VCaP (cell line): ENCODE measurements around the gene FAHD2A.

Experiments
- H3K27ac ChIP-seq: fragments of 450-650 bp; 2 replicates; pipeline ENCODE4 v1.5.1; 2017
- TF ChIP-seq, protein P1 (sequence below): fragments of 450-650 bp; conservative IDR thresholded peaks from 2 replicates; pipeline ENCODE4 v1.5.1; 2017; ENCODE audit warnings: mild to moderate bottlenecking, moderate library complexity

FAHD2A gene

DNA sequence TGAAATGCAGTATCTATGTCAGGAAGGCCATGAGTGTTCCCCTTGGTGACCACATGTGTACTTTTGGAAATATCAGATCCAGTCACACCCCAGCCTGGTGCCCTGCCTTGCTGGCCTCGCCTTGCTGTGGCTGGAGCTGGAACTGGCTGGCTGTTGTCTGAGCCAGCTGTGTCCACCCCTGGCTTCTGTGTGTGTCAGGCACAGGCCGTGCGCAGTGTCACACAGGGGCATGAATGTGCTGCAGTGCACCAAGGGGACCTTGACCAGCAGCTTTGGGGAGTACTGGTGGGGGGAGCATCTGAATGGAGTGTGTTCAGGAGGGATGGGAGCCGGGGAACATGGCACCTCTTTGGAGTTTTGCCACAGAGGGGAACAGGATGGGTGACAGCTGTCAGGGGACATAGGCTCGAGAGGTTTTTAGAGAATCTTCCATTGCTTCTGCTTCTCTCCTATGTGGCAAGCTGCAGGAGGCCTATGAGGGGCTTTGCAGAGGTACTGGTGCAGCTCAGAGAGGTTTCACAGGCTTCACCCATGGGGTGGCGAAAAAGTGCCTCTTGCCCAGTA, 44.7 kb upstream of the FAHD2A start:
- TF ChIP-seq, protein P1, sequence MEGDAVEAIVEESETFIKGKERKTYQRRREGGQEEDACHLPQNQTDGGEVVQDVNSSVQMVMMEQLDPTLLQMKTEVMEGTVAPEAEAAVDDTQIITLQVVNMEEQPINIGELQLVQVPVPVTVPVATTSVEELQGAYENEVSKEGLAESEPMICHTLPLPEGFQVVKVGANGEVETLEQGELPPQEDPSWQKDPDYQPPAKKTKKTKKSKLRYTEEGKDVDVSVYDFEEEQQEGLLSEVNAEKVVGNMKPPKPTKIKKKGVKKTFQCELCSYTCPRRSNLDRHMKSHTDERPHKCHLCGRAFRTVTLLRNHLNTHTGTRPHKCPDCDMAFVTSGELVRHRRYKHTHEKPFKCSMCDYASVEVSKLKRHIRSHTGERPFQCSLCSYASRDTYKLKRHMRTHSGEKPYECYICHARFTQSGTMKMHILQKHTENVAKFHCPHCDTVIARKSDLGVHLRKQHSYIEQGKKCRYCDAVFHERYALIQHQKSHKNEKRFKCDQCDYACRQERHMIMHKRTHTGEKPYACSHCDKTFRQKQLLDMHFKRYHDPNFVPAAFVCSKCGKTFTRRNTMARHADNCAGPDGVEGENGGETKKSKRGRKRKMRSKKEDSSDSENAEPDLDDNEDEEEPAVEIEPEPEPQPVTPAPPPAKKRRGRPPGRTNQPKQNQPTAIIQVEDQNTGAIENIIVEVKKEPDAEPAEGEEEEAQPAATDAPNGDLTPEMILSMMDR = no peak

DNA sequence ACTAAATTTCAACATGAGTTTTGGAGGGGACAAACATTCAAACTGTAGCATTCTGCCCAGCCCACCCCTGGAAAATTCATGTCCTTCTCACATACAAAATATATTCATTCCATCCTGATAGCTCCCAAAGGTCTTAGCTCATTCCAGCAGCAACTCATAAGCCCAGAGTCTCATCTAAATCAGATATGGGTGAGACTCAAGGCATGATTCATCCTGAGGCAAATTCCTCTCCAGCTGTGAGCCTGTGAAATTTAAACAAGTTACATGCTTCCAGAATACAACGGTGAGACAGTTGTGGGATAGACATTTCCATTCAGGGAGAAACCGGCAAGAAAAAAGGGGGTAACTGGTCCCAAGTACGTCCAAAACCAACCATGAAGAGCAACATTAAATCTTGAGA, 43.5 kb upstream of the FAHD2A start:
- no peak overlapping the region for H3K27ac ChIP-seq
- TF ChIP-seq, protein P1 = no peak

More for the DNA sequence above, 44.7 kb upstream of the FAHD2A start:
- no peak overlapping the region for H3K27ac ChIP-seq

DNA sequence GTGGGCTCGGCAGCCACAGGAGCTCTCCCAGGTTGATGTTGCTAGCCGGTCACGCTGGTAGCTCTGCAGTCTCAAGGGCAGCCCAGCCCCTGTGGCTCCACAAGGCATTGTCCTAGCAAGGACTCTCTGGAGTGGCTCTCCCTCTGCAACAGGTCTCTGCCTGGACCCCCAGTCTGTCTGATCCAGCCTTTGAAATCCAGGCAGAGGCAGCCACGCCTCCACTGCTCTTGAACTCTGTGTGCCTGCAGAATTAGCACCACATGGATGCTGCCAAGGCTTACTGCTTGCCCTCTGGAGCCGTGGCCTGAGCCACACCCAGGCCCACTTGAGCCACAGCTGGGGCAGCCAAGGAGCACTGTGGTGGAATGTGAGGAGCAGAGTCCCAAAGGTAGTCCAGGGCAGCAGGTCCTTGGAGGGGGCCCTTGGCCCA, 43.0 kb upstream of the FAHD2A start:
- TF ChIP-seq, protein P1 = no peak
- H3K27ac ChIP-seq = no peak overlapping the region

DNA sequence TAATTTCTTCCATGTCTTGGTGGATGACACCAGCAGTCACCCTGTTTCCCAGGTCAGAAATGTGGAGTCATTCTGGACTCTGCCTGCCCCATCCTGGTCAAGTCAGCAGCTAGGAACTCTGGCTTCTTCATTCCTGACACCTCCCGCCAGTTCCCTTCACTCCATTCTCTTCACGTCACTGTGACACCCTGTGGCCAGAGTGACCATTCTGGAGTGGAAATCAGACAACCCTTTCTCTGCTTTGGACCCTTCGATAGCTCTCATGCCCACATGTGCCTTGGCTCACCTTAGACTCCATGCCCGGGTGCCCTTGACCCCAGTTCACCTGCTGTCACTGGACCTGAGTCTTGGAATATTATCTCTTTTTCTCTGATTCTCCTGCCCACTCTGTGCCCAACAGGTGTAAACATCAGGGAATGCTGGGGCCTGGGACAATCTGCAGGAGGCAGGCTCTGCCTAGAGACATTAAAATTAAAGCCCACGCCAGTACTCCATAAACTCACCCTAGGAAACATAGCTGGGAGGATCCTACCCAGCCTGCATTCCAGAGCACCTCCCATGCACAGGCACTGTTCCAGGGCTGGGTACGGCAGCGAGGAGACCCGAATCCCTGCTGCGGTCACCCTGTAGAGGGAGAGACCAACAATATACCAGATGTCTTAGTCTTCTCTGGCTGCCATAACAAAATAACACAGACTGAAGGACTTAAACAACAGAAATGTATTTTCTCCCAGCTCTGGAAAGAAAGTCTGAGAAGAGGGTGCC, 41.1 kb upstream of the FAHD2A start:
- no peak overlapping the region for H3K27ac ChIP-seq
- TF ChIP-seq, protein P1 = no peak

DNA sequence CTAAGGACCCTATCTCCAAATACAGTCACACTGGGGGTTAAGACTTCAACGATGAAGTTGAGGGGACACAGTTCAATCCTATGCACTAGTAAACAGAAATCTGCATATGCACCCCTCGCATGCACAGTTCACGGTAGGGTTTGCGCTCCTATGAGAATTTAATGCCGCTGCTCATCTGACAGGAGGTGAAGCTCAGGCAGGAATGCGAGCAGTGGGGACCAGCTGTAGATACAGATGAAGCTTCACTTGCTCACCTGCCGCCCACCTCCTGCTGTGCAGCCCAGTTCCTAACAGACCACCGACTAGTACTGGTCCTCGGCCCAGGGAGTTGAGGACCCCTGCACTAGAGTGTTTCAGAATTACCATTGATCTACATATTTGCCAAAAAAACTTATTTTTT, 40.0 kb upstream of the FAHD2A start:
- H3K27ac ChIP-seq = no peak overlapping the region
- TF ChIP-seq, protein P1 = no peak

DNA sequence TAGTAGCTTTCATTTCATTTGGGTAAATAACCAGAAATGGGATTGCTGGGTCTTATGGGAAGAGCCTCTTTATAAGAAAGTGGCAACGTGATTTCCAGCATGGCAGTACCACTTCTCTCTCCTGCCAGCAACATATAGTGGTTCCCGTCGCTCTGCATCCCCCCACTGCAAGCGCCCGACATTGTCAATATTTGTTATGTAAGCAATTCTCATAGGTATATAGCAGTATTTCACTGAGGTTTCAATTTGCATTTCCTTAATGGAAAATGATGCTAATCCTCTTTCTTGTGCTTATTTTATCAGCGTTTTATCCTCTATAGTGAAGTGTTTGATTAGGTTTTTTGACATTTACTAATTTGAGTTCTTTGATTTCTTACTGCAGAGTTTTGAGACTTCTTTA, 36.0 kb upstream of the FAHD2A start:
- TF ChIP-seq, protein P1 = no peak
- no peak overlapping the region for H3K27ac ChIP-seq

DNA sequence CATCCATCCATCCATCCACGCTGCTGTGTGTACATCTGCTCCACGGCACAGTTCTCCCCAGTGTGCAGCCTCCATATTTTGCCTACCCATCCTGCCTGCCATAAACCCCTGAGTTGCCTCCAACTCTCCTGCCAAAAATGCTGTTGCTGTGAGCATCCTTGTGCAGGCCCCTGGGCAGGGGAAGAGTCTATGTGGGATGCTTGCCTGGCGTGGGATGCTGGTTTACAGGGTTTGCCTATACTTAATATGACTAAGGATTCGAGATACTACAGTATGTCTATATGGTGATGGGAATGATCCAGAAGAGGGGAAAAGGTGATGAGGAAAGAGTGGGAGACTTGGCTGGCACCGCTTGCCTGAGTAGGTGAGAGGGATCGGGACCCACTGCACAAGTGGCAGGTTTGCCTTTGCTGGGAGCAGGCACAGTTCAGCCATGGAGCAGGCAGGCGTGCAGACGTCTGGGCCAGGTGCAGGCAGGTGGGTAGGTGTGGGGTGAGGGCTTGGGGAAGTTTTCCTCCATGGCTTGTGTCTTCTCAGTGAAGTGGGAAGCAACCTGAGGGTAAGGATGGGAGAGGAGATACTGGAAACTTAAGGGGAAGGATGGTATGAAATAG, 30.2 kb upstream of the FAHD2A start:
- TF ChIP-seq, protein P1 = no peak
- no peak overlapping the region for H3K27ac ChIP-seq
